Cardiac septum (tissue), 1 donor: ENCODE data around the gene CXCL10. TPM values are rescaled to one million over a fixed set of nuclear protein-coding genes. Genes with fewer than 3 reads are reported as not detected.

Experiments used
- DNase-seq: peaks from one replicate; pipeline ENCODE4 v3.0.0-alpha.2; 2020; ENCODE audit warnings: low spot score
- intact Hi-C: fragments of 100-400 bp; cut with DNase I; formaldehyde crosslinking; loops from one replicate; pipeline ENCODE4 v1.14.0; 2022
- total RNA-seq: library from RNA; stranded (reverse); fragmentation: NEBNext Ultra II Directional; extraction: Animal tissue kit (Norgen Biotek cat#: 25700); gene quantifications from one replicate; pipeline ENCODE4 v1.2.1, GENCODE V29; 2021
- donor health status: DM: no; HTN: no; CAD: no.

CXCL10 gene
- total RNA-seq, 1 donor from 2014 or later: 2.3 TPM

DNA sequence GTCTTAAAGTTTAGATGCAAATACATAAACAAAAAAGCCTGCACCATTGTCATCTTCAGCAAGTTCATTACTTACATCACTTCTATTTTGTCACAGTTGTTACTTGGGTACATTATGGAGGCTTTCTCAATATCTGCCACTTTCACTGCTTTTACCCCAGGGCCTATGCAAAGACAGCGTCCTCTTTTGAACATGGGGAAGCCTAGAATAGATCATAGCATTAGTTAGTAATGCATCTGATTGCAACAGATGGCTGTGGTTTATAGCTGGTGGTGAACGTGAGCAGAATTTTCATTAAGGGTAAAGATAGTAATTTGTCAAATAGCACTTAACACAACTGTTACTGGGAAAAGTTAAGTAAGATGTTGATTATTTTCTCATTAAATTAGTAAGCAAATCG, 11.8 kb upstream of the CXCL10 start:
- intact Hi-C loops: no loop called here
- no peak for DNase-seq

DNA sequence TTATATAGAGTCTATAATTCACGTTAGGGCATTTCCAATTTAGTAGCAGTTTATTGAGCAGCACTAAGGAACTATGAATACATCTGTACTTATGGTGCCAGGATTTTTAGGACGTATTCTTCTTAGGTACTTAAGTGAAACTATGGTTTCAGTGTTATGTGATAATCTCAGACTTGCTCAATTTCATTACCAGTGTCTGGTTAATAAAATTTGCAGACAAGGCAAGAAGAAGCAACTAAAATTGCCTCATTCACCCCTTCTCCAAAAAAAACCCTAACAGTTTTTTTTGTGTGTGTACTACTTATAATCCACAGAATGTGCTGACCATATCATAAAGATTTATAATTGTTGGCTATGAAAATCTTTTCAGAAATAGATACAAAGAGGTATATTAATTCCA, 6.0 kb upstream of the CXCL10 start:
- DNase-seq: no peak
- intact Hi-C loops: no loop called here

DNA sequence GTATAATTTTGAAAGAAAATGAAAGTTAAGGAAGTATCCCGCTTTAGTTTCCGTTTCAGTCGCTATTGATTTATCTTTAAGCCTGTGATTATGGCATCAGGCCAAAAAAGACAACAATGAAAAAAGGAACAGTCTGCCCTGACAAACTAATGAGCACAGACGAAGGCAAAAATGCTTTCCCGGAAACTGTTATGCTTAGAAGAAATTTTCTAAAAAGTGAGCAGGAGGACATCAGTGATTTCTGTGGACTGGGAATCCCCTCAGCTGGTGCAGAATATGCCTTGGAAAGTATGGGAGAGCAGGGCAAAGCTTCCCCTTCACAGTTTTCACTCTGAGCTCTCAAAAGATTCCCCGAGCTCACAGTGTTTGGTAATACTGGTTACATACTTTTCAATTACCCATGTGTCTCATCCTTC, 5.1 kb upstream of the CXCL10 start:
- intact Hi-C loops: no loop called here
- no peak for DNase-seq

DNA sequence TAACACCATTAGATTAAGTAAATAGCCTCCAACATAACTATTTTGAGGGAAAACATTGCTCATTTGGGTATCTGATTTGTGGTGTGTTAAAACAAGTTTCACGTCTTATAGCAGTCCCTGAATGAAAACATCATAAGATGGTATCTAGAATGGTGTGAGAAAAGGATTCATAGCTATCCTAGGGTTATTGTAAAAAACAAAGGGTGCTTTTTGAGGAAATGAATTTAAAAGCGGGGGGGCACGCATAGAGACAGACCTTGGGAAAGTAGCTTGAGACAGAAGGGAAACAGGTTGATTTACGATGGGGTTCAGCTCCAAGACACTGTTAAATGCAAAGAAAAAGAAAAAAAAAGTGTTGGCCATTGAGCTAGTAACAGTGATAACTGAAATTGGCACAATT, 768 bp upstream of the CXCL10 start:
- no peak for DNase-seq
- intact Hi-C loops: no loop called here

DNA sequence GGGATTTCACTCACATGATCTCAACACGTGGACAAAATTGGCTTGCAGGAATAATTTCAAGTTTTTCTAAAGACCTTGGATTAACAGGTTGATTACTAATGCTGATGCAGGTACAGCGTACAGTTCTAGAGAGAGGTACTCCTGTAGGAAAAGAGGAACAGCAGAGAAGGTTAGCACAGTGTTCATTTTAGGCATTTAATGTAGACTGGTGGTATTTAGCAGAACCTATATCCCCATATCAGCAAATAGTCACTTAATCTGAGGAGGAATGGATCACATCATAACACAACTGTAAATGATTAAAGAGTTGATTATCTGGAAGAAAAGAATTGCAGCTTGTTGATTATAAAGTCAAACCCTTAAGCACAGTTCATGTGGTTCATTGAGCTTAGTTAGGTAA, 620 bp downstream of the CXCL10 start:
- DNase-seq: no peak
- intact Hi-C loops: no loop called here

DNA sequence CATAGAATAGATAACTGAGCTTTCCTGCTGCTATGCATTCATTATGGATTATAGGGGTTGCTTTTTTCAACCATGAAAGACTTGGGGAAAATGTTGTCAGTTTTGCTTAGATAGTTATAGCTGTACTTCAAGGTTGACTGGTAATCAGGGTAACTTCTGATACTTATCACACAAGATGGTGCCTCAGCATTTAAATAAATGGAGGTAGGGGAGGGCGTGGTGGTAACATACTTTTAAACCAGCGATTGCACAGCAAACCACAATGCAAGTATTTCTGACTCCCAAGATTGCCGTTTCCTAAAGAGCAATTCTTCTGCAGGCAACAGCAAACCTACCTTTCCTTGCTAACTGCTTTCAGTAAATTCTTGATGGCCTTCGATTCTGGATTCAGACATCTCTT, 1.3 kb downstream of the CXCL10 start:
- no peak for DNase-seq
- intact Hi-C loops: no loop called here

DNA sequence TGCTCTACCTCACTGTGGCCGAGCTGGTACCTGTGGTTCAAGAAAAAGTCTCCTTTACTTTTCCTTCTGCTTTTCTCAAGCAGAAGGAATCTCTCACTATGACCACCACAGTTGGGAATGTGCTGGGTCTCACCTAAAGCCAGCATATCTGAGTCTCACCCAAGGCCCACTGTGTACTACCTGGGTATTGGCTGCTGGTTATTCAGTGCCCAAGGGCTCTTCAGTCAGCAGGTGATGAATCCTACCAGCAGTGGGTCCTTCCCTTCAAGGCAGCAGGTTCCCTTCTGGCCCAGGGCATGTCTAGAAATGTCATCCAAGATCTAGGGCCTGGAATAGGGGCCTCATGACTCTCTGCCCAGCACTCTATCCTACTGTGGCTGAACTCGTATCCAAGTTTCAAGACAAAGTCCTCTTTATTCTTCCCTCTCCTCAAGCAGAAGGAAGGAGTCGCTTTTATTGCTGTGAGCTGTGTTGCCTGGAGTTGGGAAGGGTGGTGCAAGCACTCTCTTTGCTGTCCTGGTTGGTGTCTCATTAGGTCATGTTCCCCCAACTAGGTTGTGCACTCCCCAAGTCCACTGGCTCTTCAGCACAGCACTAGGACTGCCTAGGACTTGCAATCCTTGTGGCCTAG, 6.1 kb downstream of the CXCL10 start:
- no peak for DNase-seq
- intact Hi-C loops: no loop called here

DNA sequence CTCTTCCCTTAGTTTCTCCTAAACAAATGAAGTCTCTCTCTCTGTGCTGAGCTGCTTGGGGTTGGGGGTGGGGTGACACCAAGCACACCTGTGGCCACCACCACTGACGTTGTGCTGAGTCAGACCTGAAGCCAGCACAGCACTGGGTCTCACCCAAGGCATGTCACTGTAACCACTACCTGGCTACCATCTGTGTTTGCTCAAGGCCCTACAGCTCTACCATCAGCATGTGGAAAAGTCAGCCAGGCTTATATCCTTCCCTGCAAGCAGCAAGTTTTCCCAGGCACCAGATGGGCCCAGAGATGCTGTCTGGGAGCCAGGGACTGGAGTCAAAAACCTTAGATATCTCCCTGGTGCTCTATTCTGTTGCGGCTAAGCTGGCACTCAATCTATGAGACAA, 6.9 kb downstream of the CXCL10 start:
- intact Hi-C loops: no loop called here
- no peak for DNase-seq

DNA sequence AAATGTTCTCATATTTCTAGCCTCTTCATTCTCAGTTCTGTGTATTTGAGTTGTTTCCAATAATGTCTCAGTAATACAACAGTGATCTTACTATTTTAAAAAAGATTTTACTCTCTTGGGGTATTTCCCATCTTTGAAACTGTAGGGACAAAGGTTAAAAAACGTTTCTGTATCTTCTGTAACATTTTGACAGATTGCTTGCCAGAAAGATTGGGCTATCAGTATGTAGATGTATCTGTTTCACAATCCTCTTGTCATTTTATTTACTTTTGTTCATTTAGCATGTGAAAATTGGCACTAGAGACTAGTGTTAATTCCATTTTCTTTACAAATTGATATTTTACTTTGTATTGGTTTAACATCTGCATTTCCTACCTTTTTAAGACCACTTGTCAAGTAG, 9.8 kb downstream of the CXCL10 start:
- no peak for DNase-seq
- intact Hi-C loops: no loop called here

DNA sequence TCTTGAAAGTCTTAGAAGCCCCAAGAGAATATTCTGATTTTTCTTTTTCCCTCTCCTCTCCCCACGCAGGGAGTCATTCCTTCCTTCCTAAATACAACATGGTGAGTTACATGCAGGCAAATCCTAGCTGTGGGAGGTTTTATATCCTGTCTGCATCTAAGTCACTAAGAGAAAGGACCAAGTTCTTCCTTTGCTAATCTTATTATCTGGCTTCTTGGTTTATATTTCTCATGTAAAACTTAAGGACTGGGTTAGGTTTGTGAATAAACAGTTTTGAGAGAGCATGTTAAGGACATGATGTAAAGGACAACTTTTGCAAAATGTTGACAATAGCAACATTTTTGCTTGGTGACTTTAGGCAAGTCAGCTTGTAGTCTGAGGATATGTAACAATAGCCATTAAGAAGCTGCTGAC, 10.9 kb downstream of the CXCL10 start:
- no peak for DNase-seq
- intact Hi-C loops: no loop called here

DNA sequence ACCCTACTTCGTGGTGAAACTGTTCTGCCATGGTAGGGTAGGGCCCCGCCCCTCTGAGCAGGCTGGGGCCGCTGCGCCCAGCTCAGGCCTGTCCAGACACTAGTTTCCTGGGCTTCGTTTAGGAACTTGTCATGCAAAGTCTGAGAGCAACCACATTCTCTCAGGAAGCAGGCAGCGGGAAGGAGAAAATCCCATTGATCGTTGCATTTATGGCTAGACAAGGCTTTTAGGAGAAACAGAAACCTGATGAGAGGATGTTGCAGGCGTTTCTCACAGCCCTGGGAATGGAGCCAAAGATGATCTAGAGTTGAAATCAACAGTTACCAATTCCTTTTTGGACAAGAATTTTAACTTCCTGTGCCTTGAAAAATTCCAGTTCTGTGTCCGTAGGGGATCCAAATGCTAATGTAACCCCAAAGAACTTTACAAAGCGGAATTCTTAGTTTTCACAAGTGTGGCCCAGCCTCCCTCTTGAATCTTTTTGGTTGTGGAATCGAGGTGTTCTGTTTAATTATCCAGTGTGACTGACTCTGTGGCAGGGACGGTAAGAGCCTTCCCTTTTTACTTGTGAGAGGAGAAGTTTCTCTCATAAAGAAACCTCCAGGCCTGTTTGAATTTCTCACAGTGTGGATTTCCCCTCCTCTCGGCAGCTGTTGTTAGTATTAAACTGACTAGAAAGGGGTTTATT, 11.5 kb downstream of the CXCL10 start:
- DNase-seq: no peak
- intact Hi-C loops: no loop called here

DNA sequence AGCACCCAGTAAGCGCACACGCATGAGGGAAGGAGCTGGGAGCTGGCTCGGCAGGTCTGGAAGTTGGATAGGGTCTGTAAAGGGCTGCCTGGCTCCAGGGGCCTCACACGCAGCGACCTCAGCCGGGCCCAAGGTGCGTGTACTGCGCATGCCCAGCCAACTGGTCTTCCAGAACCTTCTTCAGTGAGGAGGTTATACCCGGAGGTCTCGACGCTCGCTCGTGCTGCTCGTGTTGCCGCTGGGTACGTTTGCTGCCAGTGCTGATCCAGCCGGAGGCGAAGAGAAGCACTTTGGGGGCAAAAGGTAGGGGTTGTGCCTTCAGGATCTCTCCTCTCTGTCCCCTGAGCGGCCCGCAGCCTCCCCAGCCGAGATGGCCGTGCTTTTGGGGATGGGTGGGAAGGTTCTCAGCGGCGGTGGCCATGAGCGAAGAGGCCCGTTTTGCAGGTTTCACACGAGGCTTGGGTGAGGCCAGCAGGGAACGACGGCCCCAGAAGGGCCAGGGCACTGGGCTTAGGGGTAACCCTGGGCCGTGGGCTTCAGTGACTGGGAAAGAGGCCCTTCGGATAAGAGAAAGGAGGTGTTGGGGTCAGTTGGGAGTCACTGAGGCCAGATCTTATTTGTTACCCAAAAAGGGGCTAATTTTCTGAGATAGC, 12.2 kb downstream of the CXCL10 start:
- intact Hi-C loops: no loop called here
- no peak for DNase-seq

DNA sequence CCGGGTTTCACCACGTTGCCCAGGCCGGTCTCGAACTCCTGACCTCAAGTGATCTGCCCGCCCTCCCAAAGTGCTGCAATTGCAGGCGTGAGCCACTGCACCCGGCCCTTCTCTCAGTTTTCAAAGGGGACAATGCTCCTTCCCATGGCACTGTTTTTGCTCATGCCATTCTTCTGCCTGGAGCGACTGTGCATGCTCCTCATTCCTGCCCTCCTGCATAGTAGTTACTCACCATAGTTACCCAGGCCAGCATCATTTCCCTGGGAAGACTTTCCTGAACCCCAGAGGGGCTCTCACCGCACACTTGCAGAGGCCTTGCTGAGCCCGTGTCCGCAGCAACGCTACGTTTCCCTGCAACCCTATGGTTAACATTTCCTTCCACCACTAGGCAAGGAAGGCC, 12.7 kb downstream of the CXCL10 start:
- intact Hi-C loops: no loop called here

DNA sequence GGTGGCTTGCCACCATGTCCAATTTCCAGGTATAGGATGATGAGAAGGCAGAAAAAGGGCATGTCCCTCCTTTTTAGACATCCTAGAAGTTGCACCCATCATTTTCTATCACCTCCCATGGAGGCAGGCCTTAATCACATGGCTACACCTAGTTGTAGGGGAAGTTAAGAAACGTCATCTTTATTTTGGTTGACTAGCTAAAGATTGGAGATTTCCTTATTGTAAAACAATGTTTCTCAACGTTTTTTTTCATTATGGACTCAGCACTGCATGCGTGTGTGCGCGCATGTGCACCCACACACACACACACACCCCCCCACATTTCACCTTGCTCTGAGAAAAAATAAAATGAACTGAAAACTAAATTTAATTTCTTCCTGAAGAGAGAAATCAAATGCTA, 14.0 kb downstream of the CXCL10 start:
- DNase-seq: no peak
- intact Hi-C loops: no loop called here

More for the DNA sequence above, 12.7 kb downstream of the CXCL10 start:
- no peak for DNase-seq

DNA sequence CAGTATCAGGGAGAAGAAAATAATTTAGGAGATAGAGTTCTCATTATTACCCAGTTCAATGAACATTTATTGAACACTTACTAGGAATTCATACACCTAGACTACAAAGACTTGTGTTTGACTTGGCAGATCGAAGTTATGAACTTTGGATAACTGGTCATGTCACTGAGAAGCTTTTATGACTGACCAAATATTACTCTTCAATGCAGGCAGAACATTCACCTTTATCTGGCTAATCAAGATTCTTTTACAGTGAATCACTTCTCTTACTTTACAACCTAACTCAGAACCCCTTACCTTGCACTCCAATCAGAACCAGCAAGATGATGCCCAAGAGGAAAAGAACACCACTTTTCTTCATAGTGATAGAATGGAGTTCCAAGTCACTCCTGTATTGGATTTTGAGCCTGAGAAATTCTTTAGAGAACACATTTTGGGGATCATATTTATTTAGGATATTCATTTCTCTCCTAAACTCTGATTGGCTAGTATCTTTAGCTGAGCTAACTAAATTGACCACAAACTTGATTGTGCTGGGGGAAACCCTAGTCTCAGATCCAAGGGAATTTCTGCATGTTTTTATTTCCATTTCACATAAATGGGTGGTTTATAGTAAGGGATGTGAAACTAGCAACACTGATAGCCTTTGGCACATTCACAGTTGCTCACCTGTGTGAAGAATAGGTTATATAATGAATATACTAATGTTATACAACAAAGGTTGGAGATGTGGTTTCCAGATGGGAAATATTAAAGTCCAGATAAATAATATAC, 16.0 kb downstream of the CXCL10 start, which contains the start of gene CXCL9:
Gene CXCL9, minus strand, starts transcription at position 421 of the 774 bp plus-strand sequence. Its CDS starts 60 bp downstream, at position 361.
- intact Hi-C loops: no loop called here
- DNase-seq: no peak

DNA sequence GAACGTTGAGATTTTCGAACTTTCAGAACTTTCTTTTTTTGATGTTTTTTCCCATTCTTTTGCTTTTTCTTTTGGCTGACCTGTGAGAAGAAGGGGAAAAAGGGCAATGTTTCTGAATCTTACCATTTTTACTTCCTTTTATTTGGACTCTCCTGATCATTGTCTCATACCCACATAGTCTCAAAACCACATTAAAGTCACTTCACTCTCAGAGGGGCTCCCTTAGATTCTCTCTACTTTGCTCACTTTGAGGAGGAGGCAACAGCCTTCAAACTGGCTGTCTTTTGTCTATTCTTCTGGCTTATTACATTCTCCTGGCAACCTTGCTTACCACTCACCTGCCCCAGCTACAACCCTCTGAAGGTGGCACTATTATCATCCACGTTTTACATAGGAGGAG, 19.7 kb downstream of the CXCL10 start:
- no peak for DNase-seq
- intact Hi-C loops: no loop called here

DNA sequence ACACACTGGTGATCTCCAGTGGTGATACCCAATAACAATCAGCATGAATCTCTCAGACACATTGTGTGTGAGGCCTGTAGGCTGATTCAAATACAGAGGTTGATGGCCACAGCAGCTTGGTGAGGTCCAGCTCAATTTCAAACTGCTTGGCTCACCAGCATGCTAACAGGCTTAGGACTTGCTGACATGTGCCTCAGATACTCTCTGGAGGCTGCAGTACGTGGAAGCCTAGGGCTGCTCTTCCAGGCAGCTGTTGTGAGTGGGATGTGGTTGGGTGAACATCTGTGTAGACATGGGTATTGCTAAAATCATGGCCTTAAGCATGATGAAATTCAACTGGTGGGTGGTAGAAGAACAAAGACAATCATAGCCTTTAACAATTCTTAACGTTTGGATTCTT, 20.3 kb downstream of the CXCL10 start:
- intact Hi-C loops: no loop called here
- DNase-seq: no peak

DNA sequence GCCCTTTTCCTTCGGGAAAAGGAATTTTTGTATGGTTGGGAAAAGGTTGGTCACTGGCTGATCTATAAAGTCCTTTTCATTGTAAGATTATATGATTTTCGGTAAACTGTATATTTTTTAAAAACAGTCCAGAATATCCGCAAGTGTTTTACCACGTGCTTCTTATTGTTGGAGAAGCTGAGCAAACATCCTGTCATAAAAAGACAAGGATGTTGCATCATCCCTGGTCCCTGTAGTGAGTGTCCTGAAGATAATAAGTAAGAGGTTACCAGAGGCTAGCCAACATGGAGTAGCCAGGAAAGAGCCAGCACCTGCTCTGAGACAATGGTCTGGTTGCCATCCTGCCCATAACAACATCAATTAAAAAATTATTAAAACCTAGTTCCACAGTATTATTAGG, 21.1 kb downstream of the CXCL10 start:
- no peak for DNase-seq
- intact Hi-C loops: no loop called here

DNA sequence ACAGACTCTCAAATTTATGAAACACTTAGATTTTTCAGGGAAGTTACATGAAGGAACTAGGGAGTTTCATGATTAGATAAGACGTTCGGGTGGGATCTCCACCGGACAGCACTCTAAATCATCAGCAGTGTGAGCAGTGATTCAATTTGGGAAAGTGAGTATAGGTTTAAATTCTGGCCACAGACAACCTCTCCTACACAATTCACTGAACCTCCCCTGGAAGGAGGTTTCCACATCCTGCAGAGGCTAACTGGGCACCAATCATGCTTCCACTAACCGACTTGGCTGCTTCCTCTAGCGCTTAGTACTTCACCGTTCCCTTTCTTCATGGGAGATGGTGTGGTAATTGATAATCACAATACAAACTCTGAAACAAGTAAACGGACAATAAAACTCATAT, 21.6 kb downstream of the CXCL10 start:
- intact Hi-C loops: no loop called here

DNA sequence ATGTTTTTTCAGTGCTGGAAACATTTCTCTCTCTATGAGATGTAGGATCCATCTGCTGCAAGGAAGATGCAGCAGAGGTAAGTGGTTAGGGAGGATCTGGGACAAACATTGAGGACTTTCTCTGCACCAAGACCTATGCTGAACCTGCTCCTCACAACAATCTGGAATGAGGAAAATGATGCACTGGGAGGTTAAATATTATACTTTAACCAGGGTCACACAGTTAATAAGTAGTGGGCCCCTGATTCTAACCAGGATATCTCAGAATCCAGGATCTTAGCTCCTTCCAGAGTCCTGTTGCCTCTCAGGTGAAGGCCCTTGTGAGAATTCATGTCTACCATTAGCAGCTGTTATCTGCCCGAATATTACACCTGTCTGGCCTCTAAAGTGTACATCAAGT, 23.0 kb downstream of the CXCL10 start:
- no peak for DNase-seq
- intact Hi-C loops: no loop called here

More for the DNA sequence above, 21.6 kb downstream of the CXCL10 start:
- DNase-seq: no peak
